Parathyroid adenoma (tissue), 2 donors: Measurements from ENCODE around the gene NACC1.

Experiments
- H2AFZ ChIP-seq: fragments of 300-600 bp; sonication (generic); one replicate; pipeline ENCODE4 v1.7.0; 2017; ENCODE audit warnings: antibody characterized with exemption, mild to moderate bottlenecking
- H3K27ac ChIP-seq: fragments of 300-600 bp; sonication (generic); one replicate; pipeline ENCODE4 v1.7.0; 2017
- H3K27me3 ChIP-seq: fragments of 300-600 bp; sonication (generic); one replicate; pipeline ENCODE4 v1.7.0; 2017; ENCODE audit warnings: low read length; ENCODE audit not compliant: control insufficient read depth, insufficient read depth
- H3K36me3 ChIP-seq: fragments of 300-600 bp; sonication (generic); one replicate; pipeline ENCODE4 v1.7.0; 2017; ENCODE audit warnings: low read length; ENCODE audit not compliant: control insufficient read depth, insufficient read depth
- H3K4me1 ChIP-seq: fragments of 300-600 bp; sonication (generic); one replicate; pipeline ENCODE4 v1.7.0; 2017; ENCODE audit warnings: control low read depth
- H3K4me2 ChIP-seq: fragments of 300-600 bp; sonication (generic); one replicate; pipeline ENCODE4 v1.7.0; 2017; ENCODE audit warnings: low read length
- H3K4me3 ChIP-seq: fragments of 300-600 bp; sonication (generic); one replicate; pipeline ENCODE4 v1.7.0; 2017; ENCODE audit warnings: low read depth, low read length
- H3K79me2 ChIP-seq: fragments of 300-600 bp; sonication (generic); one replicate; pipeline ENCODE4 v1.7.0; 2017; ENCODE audit warnings: control low read depth
- H3K9ac ChIP-seq: fragments of 300-600 bp; sonication (generic); one replicate; pipeline ENCODE4 v1.7.0; 2017; ENCODE audit warnings: mild to moderate bottlenecking
- H3K9me3 ChIP-seq: fragments of 300-600 bp; sonication (generic); one replicate; pipeline ENCODE4 v1.7.0; 2017; ENCODE audit warnings: low read length; ENCODE audit not compliant: control insufficient read depth
- CTCF ChIP-seq: fragments of 300-600 bp; sonication (generic); IDR thresholded peaks from one replicate; pipeline ENCODE4 v1.7.0; 2017; ENCODE audit warnings: antibody characterized with exemption, mild to moderate bottlenecking
- donor health status: primary hyperparathyroidism.

The NACC1 gene

GRCh38 chr19:13104848-13105711 is 13.0 kb upstream of the NACC1 start:
- Histone ChIP-seq H3K4me2 (no peak overlapping the region), H3K27me3 (no peaks in the 10 kb centered on the region), H3K27ac (no peak overlapping the region), H3K4me1 (peaks cover 9% of the 10 kb centered on the region), H3K36me3 (no peaks in the 10 kb centered on the region), H3K79me2 (no peaks in the 10 kb centered on the region), H2AFZ (no peak overlapping the region), H3K4me3 (no peak overlapping the region), H3K9me3 (no peaks in the 10 kb centered on the region), H3K9ac (no peak overlapping the region)
- no peak for TF ChIP-seq CTCF

GRCh38 chr19:13109361-13110098 is 8.5 kb upstream of the NACC1 start:
- no peak for TF ChIP-seq CTCF
- Histone ChIP-seq H3K36me3 (no peaks in the 10 kb centered on the region), H3K9me3 (no peaks in the 10 kb centered on the region), H2AFZ (no peak overlapping the region), H3K27me3 (no peaks in the 10 kb centered on the region), H3K4me3 (no peak overlapping the region), H3K4me2 (no peak overlapping the region), H3K79me2 (no peaks in the 10 kb centered on the region), H3K9ac (no peak overlapping the region), H3K27ac (no peak overlapping the region), H3K4me1 (no peaks in the 10 kb centered on the region)

- H3K9me3 ChIP-seq, result no peaks in the 10 kb centered on the region
- no peak overlapping the region for H3K4me2 ChIP-seq
- no peak overlapping the region for H3K9ac ChIP-seq
- H3K4me1 ChIP-seq, result no peaks in the 10 kb centered on the region
- H3K27ac ChIP-seq, result no peak overlapping the region
- H2AFZ ChIP-seq, result no peak overlapping the region
- H3K4me3 ChIP-seq, result no peak overlapping the region
- H3K27me3 ChIP-seq, result no peaks in the 10 kb centered on the region
- no peaks in the 10 kb centered on the region for H3K36me3 ChIP-seq
- TF ChIP-seq CTCF, result no peak
- H3K79me2 ChIP-seq, result no peaks in the 10 kb centered on the region
Measured at GRCh38 chr19:13110099-13110610, 7.9 kb upstream of the NACC1 start.

GRCh38 chr19:13112555-13112954 is 5.5 kb upstream of the NACC1 start:
- Histone ChIP-seq H3K4me1 (peaks cover 6% of the 10 kb centered on the region), H3K79me2 (no peaks in the 10 kb centered on the region), H3K4me3 (no peak overlapping the region), H2AFZ (no peak overlapping the region), H3K4me2 (no peak overlapping the region), H3K9ac (no peak overlapping the region), H3K9me3 (no peaks in the 10 kb centered on the region), H3K27me3 (no peaks in the 10 kb centered on the region), H3K27ac (no peak overlapping the region), H3K36me3 (no peaks in the 10 kb centered on the region)
- no peak for TF ChIP-seq CTCF
